Epithelial cell of esophagus (primary cell): ENCODE results near the gene TMEM80.

Experiments used
- DNase-seq: peaks from one replicate; pipeline ENCODE4 v3.0.0; 2010; ENCODE audit warnings: low read depth
- H3K4me3 ChIP-seq: 2 replicates; pipeline ENCODE4 v1.5.1; 2011; ENCODE audit warnings: mild to moderate bottlenecking, low read length, control low read depth
- TF ChIP-seq, protein P1 (sequence below): IDR thresholded peaks from 2 replicates; pipeline ENCODE4 v1.5.1; 2011; ENCODE audit warnings: low read depth, mild to moderate bottlenecking, low read length, control low read depth, inconsistent platforms; ENCODE audit not compliant: insufficient read depth; ENCODE audit errors: missing control alignments

The TMEM80 gene

DNA sequence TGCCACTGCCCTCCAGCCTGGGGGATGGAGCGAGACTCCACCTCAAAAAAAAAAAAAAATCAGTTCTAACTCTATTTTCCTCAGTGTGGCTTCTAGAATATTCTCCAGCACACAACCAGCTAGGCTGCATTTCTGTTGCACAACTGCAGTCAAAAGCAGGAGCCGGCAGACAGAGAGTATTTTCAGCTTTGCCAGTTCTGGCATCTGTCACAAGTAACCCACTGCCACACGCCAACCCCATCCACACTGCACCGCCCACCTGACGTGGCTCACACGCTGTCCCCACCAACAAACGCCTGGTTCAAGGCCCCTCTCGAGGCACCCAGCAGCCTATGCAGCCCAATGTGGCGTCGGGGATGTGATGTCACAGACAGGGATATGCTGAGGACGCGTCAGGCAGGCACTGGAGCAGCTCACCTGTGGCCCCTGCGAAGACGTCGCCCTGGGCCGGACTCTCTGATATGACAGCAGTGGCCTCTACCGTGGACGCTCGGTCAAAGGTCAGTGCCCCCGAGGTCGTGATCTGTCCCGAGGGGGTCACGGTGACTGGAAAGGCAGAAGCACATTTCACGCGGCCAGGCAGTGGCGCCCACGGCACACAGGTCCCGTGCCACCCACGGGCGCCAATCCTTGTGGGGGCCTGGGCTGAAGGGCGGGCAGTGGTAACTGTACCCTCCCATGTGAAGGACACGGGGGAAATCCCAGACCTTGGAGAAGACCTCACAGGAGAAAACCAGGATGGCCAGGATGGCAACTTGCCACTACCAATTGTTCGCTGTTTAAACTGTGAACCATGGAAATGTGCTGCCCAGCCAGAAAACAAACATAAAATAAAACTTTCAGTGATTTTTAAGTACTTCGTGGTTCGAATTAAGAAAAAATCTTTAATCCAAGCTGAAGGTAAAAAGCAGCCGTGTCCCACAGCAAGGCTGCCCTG, 16.1 kb upstream of the TMEM80 start:
- TF ChIP-seq, protein P1, sequence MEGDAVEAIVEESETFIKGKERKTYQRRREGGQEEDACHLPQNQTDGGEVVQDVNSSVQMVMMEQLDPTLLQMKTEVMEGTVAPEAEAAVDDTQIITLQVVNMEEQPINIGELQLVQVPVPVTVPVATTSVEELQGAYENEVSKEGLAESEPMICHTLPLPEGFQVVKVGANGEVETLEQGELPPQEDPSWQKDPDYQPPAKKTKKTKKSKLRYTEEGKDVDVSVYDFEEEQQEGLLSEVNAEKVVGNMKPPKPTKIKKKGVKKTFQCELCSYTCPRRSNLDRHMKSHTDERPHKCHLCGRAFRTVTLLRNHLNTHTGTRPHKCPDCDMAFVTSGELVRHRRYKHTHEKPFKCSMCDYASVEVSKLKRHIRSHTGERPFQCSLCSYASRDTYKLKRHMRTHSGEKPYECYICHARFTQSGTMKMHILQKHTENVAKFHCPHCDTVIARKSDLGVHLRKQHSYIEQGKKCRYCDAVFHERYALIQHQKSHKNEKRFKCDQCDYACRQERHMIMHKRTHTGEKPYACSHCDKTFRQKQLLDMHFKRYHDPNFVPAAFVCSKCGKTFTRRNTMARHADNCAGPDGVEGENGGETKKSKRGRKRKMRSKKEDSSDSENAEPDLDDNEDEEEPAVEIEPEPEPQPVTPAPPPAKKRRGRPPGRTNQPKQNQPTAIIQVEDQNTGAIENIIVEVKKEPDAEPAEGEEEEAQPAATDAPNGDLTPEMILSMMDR, result no peak
- no peak overlapping the region for H3K4me3 ChIP-seq
- no peak for DNase-seq

DNA sequence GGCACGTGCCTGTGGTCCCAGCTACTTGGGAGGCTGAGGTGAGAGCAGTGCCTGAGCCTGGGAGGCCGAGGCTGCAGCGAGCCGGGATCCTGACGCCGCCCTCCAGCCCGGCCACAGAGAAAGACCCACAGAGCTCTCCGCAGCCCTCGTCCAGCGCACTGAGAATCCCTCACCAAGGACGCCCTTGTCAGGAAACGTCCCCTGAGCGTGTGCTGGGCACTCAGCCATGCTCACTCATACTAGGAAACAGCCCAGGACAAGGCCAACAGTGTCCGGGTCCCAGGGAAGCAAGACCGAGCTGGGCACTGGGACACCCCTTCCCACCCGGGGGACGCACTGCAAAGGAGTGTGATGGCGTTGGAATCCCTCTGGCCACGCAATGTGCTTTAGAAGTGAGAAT, 15.1 kb upstream of the TMEM80 start:
- no peak overlapping the region for H3K4me3 ChIP-seq
- DNase-seq, result no peak
- TF ChIP-seq, protein P1, result no peak

DNA sequence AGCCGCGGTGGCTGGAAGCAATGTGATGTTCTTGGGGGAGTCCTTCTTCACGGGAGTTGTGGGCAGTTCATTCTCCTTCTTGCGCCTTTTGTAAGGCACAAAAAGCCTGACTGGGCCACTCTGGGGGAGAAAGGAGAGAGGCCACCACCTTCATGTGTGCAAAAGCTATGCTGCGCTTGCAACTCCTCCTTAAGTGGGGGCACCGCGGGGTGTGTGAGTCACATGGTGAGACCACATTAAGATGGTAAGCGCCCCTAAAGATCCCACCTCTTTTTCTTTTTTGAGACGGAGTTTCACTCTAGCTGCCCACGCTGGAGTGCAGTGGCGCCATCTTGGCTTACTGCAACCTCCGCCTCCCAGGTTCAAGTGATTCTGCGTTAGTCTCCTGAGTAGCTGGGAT, 14.6 kb upstream of the TMEM80 start:
- TF ChIP-seq, protein P1, result no peak
- no peak for DNase-seq
- no peak overlapping the region for H3K4me3 ChIP-seq

DNA sequence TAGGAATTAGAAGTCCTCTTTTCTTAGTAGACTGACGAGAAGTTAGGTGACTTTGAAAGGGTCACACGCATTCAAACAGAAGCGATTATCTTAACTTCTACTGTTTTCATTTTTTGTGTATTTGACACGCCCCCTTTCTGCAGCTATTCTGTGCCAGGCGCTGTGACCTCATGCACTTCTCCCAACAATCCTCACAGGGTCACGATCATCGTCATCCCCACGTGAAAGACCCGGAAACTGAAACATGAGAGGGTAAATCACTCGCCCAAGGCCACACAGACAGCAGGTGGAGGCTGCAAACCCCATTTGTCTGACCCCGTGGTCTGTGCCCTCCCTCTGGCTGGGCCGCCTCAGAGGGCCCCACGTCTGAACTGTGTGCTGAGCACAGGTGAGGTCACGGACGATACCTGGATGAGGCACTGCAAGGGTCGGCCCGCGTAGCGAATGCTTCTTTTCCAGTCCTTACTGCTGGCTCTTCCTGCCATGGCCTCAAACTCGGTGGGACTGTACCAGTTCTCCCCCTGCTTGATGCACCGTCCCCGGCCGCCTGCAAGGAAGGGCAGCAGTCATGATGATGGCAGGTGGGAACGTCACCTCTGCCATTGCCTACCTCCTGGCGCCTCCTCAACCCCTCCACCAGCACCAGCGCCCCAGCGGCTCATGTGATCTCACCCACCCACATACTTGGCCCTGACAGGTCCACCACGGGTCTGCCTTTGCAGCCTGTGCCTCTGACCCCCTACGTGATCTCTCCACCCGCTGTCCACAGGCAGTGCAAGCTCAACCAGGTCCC, 9.0 kb upstream of the TMEM80 start:
- H3K4me3 ChIP-seq, result no peak overlapping the region
- TF ChIP-seq, protein P1, result no peak
- DNase-seq, result no peak

DNA sequence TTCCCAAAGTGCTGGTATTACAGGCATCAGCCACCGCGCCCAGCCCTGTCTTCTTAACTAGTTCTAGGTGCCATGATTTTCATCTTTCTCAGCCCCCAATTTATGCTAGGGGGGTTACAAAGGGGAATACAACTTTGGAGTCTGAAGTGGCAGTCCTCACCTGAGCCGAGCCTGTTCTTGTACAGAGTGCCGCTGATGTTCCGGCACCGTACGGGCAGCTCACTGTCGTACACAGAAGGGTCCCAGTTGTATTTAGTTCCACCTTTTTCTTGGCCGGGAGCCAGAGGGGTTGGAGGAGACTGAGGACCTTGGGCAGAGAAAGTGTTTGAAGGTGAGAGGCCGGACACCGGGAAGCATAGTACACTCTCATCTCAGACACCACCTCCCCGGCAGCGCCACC, 7.9 kb upstream of the TMEM80 start:
- no peak for DNase-seq
- TF ChIP-seq, protein P1, result no peak
- no peak overlapping the region for H3K4me3 ChIP-seq

DNA sequence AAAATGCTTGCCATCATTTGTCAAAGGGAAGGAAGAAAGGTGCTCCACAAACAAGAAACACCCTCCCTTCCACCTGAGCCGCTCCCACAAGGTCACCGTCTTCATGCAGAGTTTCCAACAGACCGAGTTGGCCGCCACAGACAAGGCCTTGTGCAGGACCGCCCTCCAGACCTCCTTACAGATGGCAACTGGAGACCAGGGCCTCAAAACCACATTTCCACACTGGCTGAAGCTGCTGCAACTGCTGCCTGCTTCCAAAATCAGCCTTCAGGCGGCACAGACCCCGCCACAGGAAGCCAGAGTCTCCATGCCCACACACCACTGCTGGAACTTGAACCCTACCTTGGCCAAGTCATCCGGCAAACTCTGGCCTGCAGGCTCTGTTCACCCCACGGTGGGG, 6.9 kb upstream of the TMEM80 start:
- no peak for DNase-seq
- TF ChIP-seq, protein P1, result no peak
- H3K4me3 ChIP-seq, result no peak overlapping the region
